H1 (cell line): Measurements from ENCODE around the gene SERGEF. TPM values are rescaled to one million over a fixed set of nuclear protein-coding genes. Genes with fewer than 3 reads are reported as not detected.

Source experiments
- CTCF ChIA-PET: fragments of 300-600 bp; sonication (Branson Sonifier 250); formaldehyde crosslinking; loops from one replicate; lab custom pipeline; 2021; ENCODE audit not compliant: partially characterized antibody; lab: Charles Lee
- POLR2A ChIA-PET: fragments of 300-600 bp; sonication (Branson Sonifier 250); formaldehyde crosslinking; loops from one replicate; lab custom pipeline; 2021; ENCODE audit warnings: inconsistent platforms; ENCODE audit not compliant: partially characterized antibody; lab: Charles Lee
- DNase-seq, 2 experiments: peaks; one replicate each; pipeline versions ENCODE4 v3.0.0 to v3.0.0-alpha.2; 2010 to 2022; ENCODE audit warnings: low spot score in 2 of 2, low read depth in 1 of 2, mixed read lengths in 1 of 2
- FAIRE-seq: peaks from 2 replicates; lab custom pipeline; 2011; peaks lifted over from hg19 to GRCh38; lab: Jason Lieb, UNC
- H2AFZ ChIP-seq: 2 replicates; pipeline ENCODE4 v1.8.1; 2012; ENCODE audit warnings: low read length, inconsistent platforms
- H2AK5ac ChIP-seq: 2 replicates; pipeline ENCODE4 v1.6.1; 2013; ENCODE audit warnings: low read depth, low read length
- H2BK120ac ChIP-seq: replicated peaks from 2 replicates; pipeline ENCODE3; 2013; ENCODE audit warnings: low read depth, low read length, inconsistent platforms
- H2BK12ac ChIP-seq: 2 replicates; pipeline ENCODE4 v1.6.1; 2013; ENCODE audit warnings: low read depth, low read length
- H2BK15ac ChIP-seq: 2 replicates; pipeline ENCODE4 v1.6.1; 2013; ENCODE audit warnings: low read length
- H2BK20ac ChIP-seq: 2 replicates; pipeline ENCODE4 v1.6.1; 2013; ENCODE audit warnings: low read length
- H2BK5ac ChIP-seq: 2 replicates; pipeline ENCODE4 v1.6.1; 2013; ENCODE audit warnings: low read depth, low read length
- H3K14ac ChIP-seq: 2 replicates; pipeline ENCODE4 v1.6.1; 2013; ENCODE audit warnings: inconsistent platforms; ENCODE audit not compliant: insufficient read length
- H3K18ac ChIP-seq: 2 replicates; pipeline ENCODE4 v1.6.1; 2013; ENCODE audit warnings: low read length; ENCODE audit errors: extremely low read depth
- H3K23ac ChIP-seq: 2 replicates; pipeline ENCODE4 v1.6.1; 2013; ENCODE audit warnings: inconsistent platforms; ENCODE audit not compliant: insufficient read length
- H3K23me2 ChIP-seq: 2 replicates; pipeline ENCODE4 v1.6.1; 2013; ENCODE audit warnings: low read depth, low read length
- H3K27ac ChIP-seq: 2 replicates; pipeline ENCODE4 v1.6.1; 2011; ENCODE audit warnings: low read depth, low read length, inconsistent platforms
- H3K27me3 ChIP-seq, 4 experiments: replicated peaks in 1 of 4; 1 replicate in 1 of 4; 2 replicates in 3 of 4; pipeline versions ENCODE4 v1.6.1 to v1.8.1; 2011 to 2013; ENCODE audit warnings: low read length in 3 of 4, mild to moderate bottlenecking in 3 of 4, inconsistent platforms in 2 of 4, mixed read lengths in 2 of 4, moderate library complexity in 1 of 4; ENCODE audit not compliant: control insufficient read depth in 3 of 4, insufficient read depth in 3 of 4; ENCODE audit errors: extremely low read depth in 1 of 4
- H3K36me3 ChIP-seq, 4 experiments: 2 replicates each; pipeline versions ENCODE4 v1.6.1 to v1.8.1; 2011 to 2013; ENCODE audit warnings: mild to moderate bottlenecking in 4 of 4, low read length in 3 of 4, moderate library complexity in 2 of 4, control low read depth in 1 of 4, inconsistent platforms in 1 of 4; ENCODE audit not compliant: insufficient read depth in 4 of 4, control insufficient read depth in 2 of 4
- H3K4ac ChIP-seq: replicated peaks from 2 replicates; pipeline ENCODE3; 2013; ENCODE audit warnings: low read length, low read depth, mixed read lengths, inconsistent platforms; ENCODE audit not compliant: insufficient read length
- H3K4me1 ChIP-seq, 4 experiments: replicated peaks in 1 of 4; 1 replicate in 1 of 4; 2 replicates in 3 of 4; pipeline versions ENCODE4 v1.6.1 to v1.8.1; 2011 to 2013; ENCODE audit warnings: low read length in 3 of 4, inconsistent platforms in 2 of 4, mixed read lengths in 1 of 4; ENCODE audit not compliant: insufficient read depth in 4 of 4, control insufficient read depth in 3 of 4
- H3K4me2 ChIP-seq, 2 experiments: 2 replicates each; pipeline versions ENCODE4 v1.6.1 to v1.8.1; 2011 to 2013; ENCODE audit warnings: low read depth in 2 of 2, low read length in 2 of 2, control low read depth in 1 of 2, inconsistent platforms in 1 of 2, mild to moderate bottlenecking in 1 of 2; ENCODE audit not compliant: insufficient read depth in 1 of 2
- H3K4me3 ChIP-seq, 4 experiments: fragments of 200-600, 300-600 bp in 1 of 4; sonication (generic), shearing (Covaris generic), sonication (Bioruptor Twin) in 1 of 4; 2 replicates each; pipeline versions ENCODE4 v1.5.1 to v1.8.1; 2011 to 2016; ENCODE audit warnings: low read length in 4 of 4, low read depth in 3 of 4, control low read depth in 2 of 4, inconsistent platforms in 2 of 4, mild to moderate bottlenecking in 2 of 4, mixed read lengths in 1 of 4, moderate library complexity in 1 of 4; ENCODE audit not compliant: insufficient read depth in 2 of 4; ENCODE audit errors: extremely low read depth in 1 of 4
- H3K56ac ChIP-seq: replicated peaks from 2 replicates; pipeline ENCODE3; 2013; ENCODE audit warnings: low read depth, mild to moderate bottlenecking, mixed read lengths, low read length, inconsistent platforms; ENCODE audit not compliant: insufficient read length
- H3K79me1 ChIP-seq: 2 replicates; pipeline ENCODE4 v1.6.1; 2013; ENCODE audit warnings: low read depth, low read length, control low read depth
- H3K79me2 ChIP-seq, 2 experiments: 2 replicates each; pipeline versions ENCODE4 v1.6.1 to v1.8.1; 2012 to 2013; ENCODE audit warnings: low read length in 2 of 2, mild to moderate bottlenecking in 2 of 2, inconsistent platforms in 1 of 2; ENCODE audit not compliant: insufficient read depth in 2 of 2, control insufficient read depth in 1 of 2
- H3K9ac ChIP-seq, 4 experiments: replicated peaks in 1 of 4; 1 replicate in 1 of 4; 2 replicates in 3 of 4; pipeline versions ENCODE4 v1.6.1 to v1.8.1; 2011 to 2013; ENCODE audit warnings: low read depth in 3 of 4, low read length in 3 of 4, control low read depth in 2 of 4, mild to moderate bottlenecking in 2 of 4, moderate library complexity in 2 of 4, inconsistent platforms in 1 of 4; ENCODE audit errors: extremely low read depth in 1 of 4
- H3K9me3 ChIP-seq, 2 experiments: 2 replicates each; pipeline versions ENCODE4 v1.6.1 to v1.8.1; 2012 to 2013; ENCODE audit warnings: mild to moderate bottlenecking in 2 of 2, moderate library complexity in 2 of 2, control low read depth in 1 of 2, inconsistent platforms in 1 of 2, low read depth in 1 of 2, low read length in 1 of 2, mixed read lengths in 1 of 2; ENCODE audit not compliant: insufficient read depth in 2 of 2
- H4K20me1 ChIP-seq, 2 experiments: replicated peaks in 1 of 2; 2 replicates each; pipeline versions ENCODE3 to v1.8.1; 2011 to 2013; ENCODE audit warnings: inconsistent platforms in 2 of 2, low read length in 2 of 2, mild to moderate bottlenecking in 1 of 2; ENCODE audit not compliant: insufficient read depth in 2 of 2, control insufficient read depth in 1 of 2
- H4K5ac ChIP-seq: 2 replicates; pipeline ENCODE4 v1.6.1; 2013; ENCODE audit warnings: low read length, low read depth, mixed read lengths, inconsistent platforms; ENCODE audit not compliant: insufficient read length
- H4K8ac ChIP-seq: 2 replicates; pipeline ENCODE4 v1.8.0; 2013; ENCODE audit warnings: mild to moderate bottlenecking, moderate library complexity, low read length, inconsistent platforms; ENCODE audit not compliant: insufficient read depth; ENCODE audit errors: extremely low read depth
- H4K91ac ChIP-seq: replicated peaks from 2 replicates; pipeline ENCODE3; 2013; ENCODE audit warnings: low read length, mixed read lengths, inconsistent platforms; ENCODE audit not compliant: insufficient read length
- ASH2L ChIP-seq: fragments of 200-600, 300-600 bp; sonication (generic); IDR thresholded peaks from one replicate; pipeline ENCODE4 v1.7.1; 2017; ENCODE audit warnings: low read length
- CREB1 ChIP-seq: IDR thresholded peaks from 2 replicates; pipeline ENCODE4 v1.6.1; 2012; ENCODE audit warnings: inconsistent platforms
- EZH2 ChIP-seq: fragments of 200-600 bp; sonication (generic); IDR thresholded peaks from 2 replicates; pipeline ENCODE4 v1.7.1; 2012; ENCODE audit warnings: low read depth, mild to moderate bottlenecking, moderate library complexity, low read length, inconsistent platforms; ENCODE audit not compliant: severe bottlenecking
- KDM5A ChIP-seq: fragments of 200-600 bp; IDR thresholded peaks from 2 replicates; pipeline ENCODE4 v1.7.1; 2012; ENCODE audit warnings: mild to moderate bottlenecking, low read length, inconsistent platforms, mixed read lengths
- RAD21 ChIP-seq, 2 experiments: IDR thresholded peaks in 1 of 2; conservative IDR thresholded peaks in 1 of 2; 2 replicates each; pipeline ENCODE4 v1.6.1; 2011; ENCODE audit warnings: low read depth in 2 of 2, low read length in 2 of 2, improper control_type of control experiment in 1 of 2, inconsistent platforms in 1 of 2, mild to moderate bottlenecking in 1 of 2, moderate library complexity in 1 of 2
- RNF2 ChIP-seq: fragments of 200-900, 300-1000 bp; sonication (generic); IDR thresholded peaks from 2 replicates; pipeline ENCODE4 v1.7.1; 2016; ENCODE audit warnings: borderline replicate concordance, low read depth, mild to moderate bottlenecking, antibody characterized with exemption, low read length; ENCODE audit not compliant: poor library complexity, severe bottlenecking; ENCODE audit errors: missing control alignments
- TAF7 ChIP-seq: optimal IDR thresholded peaks from 2 replicates; pipeline ENCODE3; 2011; ENCODE audit warnings: low read depth, mild to moderate bottlenecking, inconsistent platforms, low read length, moderate library complexity, borderline replicate concordance
- TEAD4 ChIP-seq: IDR thresholded peaks from 2 replicates; pipeline ENCODE4 v1.6.1; 2012; ENCODE audit warnings: low read depth, low read length, inconsistent platforms, mixed read lengths
- YY1 ChIP-seq: IDR thresholded peaks from 2 replicates; pipeline ENCODE4 v1.6.1; 2011; ENCODE audit warnings: low read depth, mild to moderate bottlenecking, low read length
- WGBS, 2 experiments: shearing (Covaris generic) in 1 of 2; methylation state at CpG; one replicate each; pipeline versions ENCODE4 v1.1.6 to v1.1.7; 2013 to 2015; ENCODE audit warnings: low lambda C conversion rate in 2 of 2, mixed read lengths in 2 of 2, inconsistent platforms in 1 of 2, low coverage in 1 of 2, missing lambda C conversion rate in 1 of 2; ENCODE audit not compliant: insufficient replicate concordance in 2 of 2, insufficient coverage in 1 of 2, insufficient read length in 1 of 2; ENCODE audit errors: extremely low coverage in 1 of 2, missing lambda C conversion rate in 1 of 2; 5-methylcytosine and 5-hydroxymethylcytosine counted together
- polyA plus RNA-seq, 7 experiments: library from polyadenylated mRNA; depleted of rRNA in 3 of 7; stranded (reverse) in 5 of 7; unstranded in 2 of 7; fragments of >200 nt in 5 of 7; fragments of 200-250 nt in 2 of 7; gene quantifications; 1 replicate in 5 of 7; 2 replicates in 1 of 7; 4 replicates in 1 of 7; pipeline versions ENCODE4 v1.2.1 to v1.2.3, GENCODE V29; 2011 to 2013; ENCODE audit warnings: missing spikeins in 2 of 7, mixed read lengths in 2 of 7
- total RNA-seq: library from RNA; stranded (reverse); fragmentation: NEBNext Ultra II Directional; extraction: Animal tissue kit (Norgen Biotek cat#: 25700); gene quantifications from 2 replicates; pipeline ENCODE4 v1.2.1, GENCODE V29; 2021
- TF ChIP-seq, protein P1 (sequence below): IDR thresholded peaks from 2 replicates; pipeline ENCODE4 v1.6.1; 2011; ENCODE audit warnings: low read depth, mild to moderate bottlenecking, low read length; ENCODE audit not compliant: insufficient read depth

The SERGEF gene
- total and polyA plus RNA-seq, 2 of the 8 experiments (the other 6 are each of a cell fraction or from before 2014, with no cell fraction given) = 16.6 to 28.8 TPM

DNA sequence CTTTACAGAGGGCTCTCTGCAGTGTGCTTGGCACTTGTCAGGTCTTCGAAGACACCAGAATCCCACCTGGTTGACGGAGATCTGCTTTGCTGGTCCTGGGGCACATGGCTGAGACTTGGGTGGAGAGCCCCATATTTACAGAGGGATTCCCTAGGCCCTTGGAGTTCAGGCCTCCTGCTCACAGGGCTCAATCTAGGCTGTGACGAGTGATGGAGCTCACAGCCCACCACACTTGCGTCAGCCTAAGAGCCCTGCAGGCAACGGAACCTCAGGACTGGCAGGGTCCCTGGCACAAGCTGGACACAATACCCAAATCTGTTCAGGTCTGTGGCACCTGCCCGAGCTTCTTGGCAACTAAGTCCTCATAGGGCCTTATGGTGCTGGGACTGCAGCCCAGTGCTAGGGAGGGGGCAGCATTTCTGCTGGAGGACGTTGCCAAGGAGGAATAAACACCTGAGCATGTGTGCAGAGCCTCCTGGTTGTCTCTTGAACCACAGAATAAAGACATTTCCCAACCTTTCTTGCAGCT lies 219.1 kb downstream of the SERGEF start:
- Histone ChIP-seq H3K18ac (no peak overlapping the region), H2AFZ (no peak overlapping the region), H3K27me3 (no peaks in the 10 kb centered on the region), H3K56ac (no peak overlapping the region), H3K27ac (no peak overlapping the region), H3K23ac (no peak overlapping the region), H2BK120ac (no peak overlapping the region), H2BK5ac (no peak overlapping the region), H4K91ac (no peak overlapping the region), H3K14ac (no peak overlapping the region), H4K8ac (no peak overlapping the region), H4K5ac (no peak overlapping the region), H4K20me1 (no peaks in the 10 kb centered on the region), H3K79me2 (no peaks in the 10 kb centered on the region), H3K9ac (no peak overlapping the region), H3K79me1 (no peaks in the 10 kb centered on the region), H3K4ac (no peak overlapping the region), H3K4me3 (no peak overlapping the region), H3K36me3 (no peaks in the 10 kb centered on the region), H3K4me1 (no peaks in the 10 kb centered on the region), H2BK20ac (no peak overlapping the region), H3K23me2 (no peaks in the 10 kb centered on the region), H2BK12ac (no peak overlapping the region), H2AK5ac (no peak overlapping the region), H2BK15ac (no peak overlapping the region), H3K9me3 (no peaks in the 10 kb centered on the region), H3K4me2 (no peak overlapping the region)
- 89% methylated on average over 7 of the region's 7 CpGs; no CpG with 5 or more reads in 1 of the 2 experiments for WGBS, 2 experiments
- FAIRE-seq = no peak
- CTCF ChIA-PET = interaction anchor here (1.0 to 3.6 kb wide), 10 partner anchors 9 to 185 kb away, joined by 3 to 14 read pairs (median 5); no protein-coding TSS in a partner anchor
- POLR2A ChIA-PET = interaction anchor here (0.6 kb wide), 1 partner anchor 89 kb away, joined by 3 read pairs; no protein-coding TSS in a partner anchor
- no peak for DNase-seq
- TF ChIP-seq YY1 (no peak), RNF2 (no peak), TEAD4 (no peak), KDM5A (no peak), ASH2L (no peak), RAD21 (IDR thresholded peaks at IDR 0.05 in 1 of 2, conservative IDR thresholded peaks at IDR 0.05 in 1 of 2; ENCODE audit: low read depth in 2 of 2, low read length in 2 of 2) (no peak), EZH2 (no peak), TAF7 (no peak), CREB1 (no peak)
- TF ChIP-seq, protein P1, sequence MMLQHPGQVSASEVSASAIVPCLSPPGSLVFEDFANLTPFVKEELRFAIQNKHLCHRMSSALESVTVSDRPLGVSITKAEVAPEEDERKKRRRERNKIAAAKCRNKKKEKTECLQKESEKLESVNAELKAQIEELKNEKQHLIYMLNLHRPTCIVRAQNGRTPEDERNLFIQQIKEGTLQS = no peak
